Stimulated activated naive CD8-positive, alpha-beta T cell treated with anti-CD3 and anti-CD28 coated beads, Interleukin-15, amount 100 ng/mL, for 72 hours (primary cell): ENCODE data around the gene HAUS3.

Source experiments
- ATAC-seq: fragments of 150-1000 bp; cut with Tn5 transposase; 2 replicates; pipeline ENCODE4 v1.10.0; 2021; ENCODE audit warnings: mild to moderate bottlenecking, moderate library complexity
- DNase-seq, 2 donors: peaks; one replicate each; pipeline ENCODE4 v3.0.0; 2021 to 2022
- H3K27ac Mint-ChIP-seq, 2 donors: one replicate each; pipeline ENCODE4 v1.8.0; 2022; ENCODE audit warnings: mild to moderate bottlenecking in 2 of 2, mixed read lengths in 2 of 2, moderate library complexity in 2 of 2
- H3K27me3 Mint-ChIP-seq: one replicate; pipeline ENCODE4 v1.8.0; 2022; ENCODE audit warnings: mixed read lengths
- H3K4me1 Mint-ChIP-seq: one replicate; pipeline ENCODE4 v1.8.0; 2022; ENCODE audit warnings: mild to moderate bottlenecking, mixed read lengths
- H3K4me3 Mint-ChIP-seq, 2 donors: one replicate each; pipeline ENCODE4 v1.8.0; 2022; ENCODE audit warnings: mild to moderate bottlenecking in 2 of 2, mixed read lengths in 2 of 2, moderate library complexity in 1 of 2
- H3K9me3 Mint-ChIP-seq, 2 donors: one replicate each; pipeline ENCODE4 v1.8.0; 2022; ENCODE audit warnings: mixed read lengths in 2 of 2

HAUS3 gene

GRCh38 chr4:2251795-2252529 lies 10.0 kb upstream of the HAUS3 start:
- no peaks in the 10 kb centered on the region for H3K9me3 Mint-ChIP-seq
- no peak for ATAC-seq
- no peak overlapping the region for H3K4me3 Mint-ChIP-seq
- no peaks in the 10 kb centered on the region for H3K4me1 Mint-ChIP-seq
- peak in 1 of 2 donors; percentile 7 for DNase-seq
- H3K27ac Mint-ChIP-seq: peak overlapping the region in 1 of 2 donors; percentile 84
- H3K27me3 Mint-ChIP-seq: no peaks in the 10 kb centered on the region

- H3K9me3 Mint-ChIP-seq: no peaks in the 10 kb centered on the region
- H3K4me3 Mint-ChIP-seq: no peak overlapping the region
- ATAC-seq (no peak), DNase-seq (peak in 1 of 2 donors; percentile 7)
- H3K27me3 Mint-ChIP-seq: no peaks in the 10 kb centered on the region
- H3K27ac Mint-ChIP-seq: peak overlapping the region in 1 of 2 donors; percentile 84
- no peaks in the 10 kb centered on the region for H3K4me1 Mint-ChIP-seq
Measured at GRCh38 chr4:2251073-2251794, 9.3 kb upstream of the HAUS3 start.

GRCh38 chr4:2250357-2251072 lies 8.6 kb upstream of the HAUS3 start:
- peak in 1 of 2 donors; percentile 9 for DNase-seq
- H3K4me3 Mint-ChIP-seq: no peak overlapping the region
- no peak overlapping the region for H3K27ac Mint-ChIP-seq
- H3K4me1 Mint-ChIP-seq: peaks cover 4% of the 10 kb centered on the region
- H3K27me3 Mint-ChIP-seq: no peaks in the 10 kb centered on the region
- H3K9me3 Mint-ChIP-seq: no peaks in the 10 kb centered on the region
- no peak for ATAC-seq

- H3K4me3 Mint-ChIP-seq: no peak overlapping the region
- ATAC-seq: no peak
Measured at GRCh38 chr4:2249526-2250356, 7.8 kb upstream of the HAUS3 start.

GRCh38 chr4:2248821-2249261 lies 6.9 kb upstream of the HAUS3 start:
- Mint-ChIP-seq H3K4me3 (no peak overlapping the region), H3K9me3 (no peaks in the 10 kb centered on the region), H3K4me1 (peaks cover 17% of the 10 kb centered on the region), H3K27ac (no peak overlapping the region), H3K27me3 (no peaks in the 10 kb centered on the region)
- DNase-seq (peak in 1 of 2 donors; percentile 6), ATAC-seq (no peak)

More at GRCh38 chr4:2249526-2250356, 7.8 kb upstream of the HAUS3 start:
- Mint-ChIP-seq H3K27me3 (no peaks in the 10 kb centered on the region), H3K4me1 (peaks cover 12% of the 10 kb centered on the region), H3K27ac (no peak overlapping the region), H3K9me3 (no peaks in the 10 kb centered on the region)
- DNase-seq: no peak

GRCh38 chr4:2248044-2248780 lies 6.3 kb upstream of the HAUS3 start:
- H3K4me1 Mint-ChIP-seq: peaks cover 23% of the 10 kb centered on the region
- ATAC-seq: no peak
- DNase-seq: peak in 1 of 2 donors; percentile 6

GRCh38 chr4:2247128-2248043 lies 5.5 kb upstream of the HAUS3 start:
- H3K27me3 Mint-ChIP-seq: no peaks in the 10 kb centered on the region
- no peaks in the 10 kb centered on the region for H3K9me3 Mint-ChIP-seq
- ATAC-seq (peak; percentile 30), DNase-seq (no peak)
- no peak overlapping the region for H3K4me3 Mint-ChIP-seq
- H3K4me1 Mint-ChIP-seq: peaks cover 26% of the 10 kb centered on the region
- H3K27ac Mint-ChIP-seq: no peak overlapping the region

More at GRCh38 chr4:2248044-2248780, 6.3 kb upstream of the HAUS3 start:
- Mint-ChIP-seq H3K9me3 (no peaks in the 10 kb centered on the region), H3K27me3 (no peaks in the 10 kb centered on the region), H3K27ac (no peak overlapping the region), H3K4me3 (no peak overlapping the region)

GRCh38 chr4:2246384-2247127 lies 4.6 kb upstream of the HAUS3 start:
- Mint-ChIP-seq H3K4me3 (no peak overlapping the region), H3K4me1 (peaks cover 30% of the 10 kb centered on the region)

GRCh38 chr4:2245787-2246275 lies 3.9 kb upstream of the HAUS3 start:
- ATAC-seq: no peak
- no peaks in the 10 kb centered on the region for H3K27me3 Mint-ChIP-seq

More at GRCh38 chr4:2246384-2247127, 4.6 kb upstream of the HAUS3 start:
- H3K27ac Mint-ChIP-seq: no peak overlapping the region
- no peak for DNase-seq
- no peaks in the 10 kb centered on the region for H3K27me3 Mint-ChIP-seq
- H3K9me3 Mint-ChIP-seq: no peaks in the 10 kb centered on the region
- ATAC-seq: no peak

GRCh38 chr4:2245057-2245786 lies 3.3 kb upstream of the HAUS3 start:
- ATAC-seq (no peak), DNase-seq (no peak)
- Mint-ChIP-seq H3K27ac (no peak overlapping the region), H3K4me1 (peaks cover 37% of the 10 kb centered on the region), H3K9me3 (no peaks in the 10 kb centered on the region), H3K27me3 (no peaks in the 10 kb centered on the region), H3K4me3 (no peak overlapping the region)

More at GRCh38 chr4:2245787-2246275, 3.9 kb upstream of the HAUS3 start:
- no peak overlapping the region for H3K4me3 Mint-ChIP-seq
- no peaks in the 10 kb centered on the region for H3K9me3 Mint-ChIP-seq
- peaks cover 31% of the 10 kb centered on the region for H3K4me1 Mint-ChIP-seq
- DNase-seq: no peak
- no peak overlapping the region for H3K27ac Mint-ChIP-seq

GRCh38 chr4:2243681-2244380 lies 1.9 kb upstream of the HAUS3 start:
- peaks cover 49% of the 10 kb centered on the region for H3K4me1 Mint-ChIP-seq
- H3K9me3 Mint-ChIP-seq: no peaks in the 10 kb centered on the region
- DNase-seq (peak in 1 of 2 donors; percentile 12), ATAC-seq (no peak)
- peak overlapping the region in 1 of 2 donors; percentile 34 for H3K4me3 Mint-ChIP-seq
- H3K27ac Mint-ChIP-seq: peak overlapping the region; percentile 10 to 81
- H3K27me3 Mint-ChIP-seq: no peaks in the 10 kb centered on the region

- Mint-ChIP-seq H3K27ac (peak overlapping the region; percentile 91 to 97), H3K9me3 (no peaks in the 10 kb centered on the region), H3K4me3 (peak overlapping the region; percentile 88 to 96), H3K27me3 (no peaks in the 10 kb centered on the region), H3K4me1 (peaks cover 67% of the 10 kb centered on the region)
- DNase-seq (no peak), ATAC-seq (no peak)
Measured at GRCh38 chr4:2241003-2241402, 918 bp downstream of the HAUS3 start.
